Lower leg skin (tissue), 3 donors: ENCODE data around the gene ZFP57.

ENCODE experiments used
- CTCF ChIP-seq, 3 donors: fragments of 450-650 bp; IDR thresholded peaks; one replicate each; pipeline ENCODE4 v1.5.1; 2016; ENCODE audit warnings: antibody characterized with exemption in 3 of 3, mild to moderate bottlenecking in 3 of 3, moderate library complexity in 2 of 3
- POLR2A ChIP-seq, 2 donors: fragments of 450-650 bp; IDR thresholded peaks; one replicate each; pipeline ENCODE4 v1.6.1; 2016 to 2017; ENCODE audit warnings: antibody characterized with exemption in 2 of 2, mild to moderate bottlenecking in 1 of 2, moderate library complexity in 1 of 2

- TF ChIP-seq POLR2A (IDR thresholded peaks at IDR 0.05) (no peak), CTCF (IDR thresholded peaks at IDR 0.05) (no peak)
Measured at GRCh38 chr6:29680904-29681303, at the start of gene ZFP57.
